ENCODE measurements around the gene TWSG1.

The TWSG1 gene

GRCh38 chr18:9403795-9404564 lies 69.4 kb downstream of the TWSG1 start:
- no peak for TF ChIP-seq CTCF (IDR thresholded peaks at IDR 0.05; ENCODE audit: poor library complexity, severe bottlenecking)
- no peak for ATAC-seq (ENCODE audit: low read depth)

DNA sequence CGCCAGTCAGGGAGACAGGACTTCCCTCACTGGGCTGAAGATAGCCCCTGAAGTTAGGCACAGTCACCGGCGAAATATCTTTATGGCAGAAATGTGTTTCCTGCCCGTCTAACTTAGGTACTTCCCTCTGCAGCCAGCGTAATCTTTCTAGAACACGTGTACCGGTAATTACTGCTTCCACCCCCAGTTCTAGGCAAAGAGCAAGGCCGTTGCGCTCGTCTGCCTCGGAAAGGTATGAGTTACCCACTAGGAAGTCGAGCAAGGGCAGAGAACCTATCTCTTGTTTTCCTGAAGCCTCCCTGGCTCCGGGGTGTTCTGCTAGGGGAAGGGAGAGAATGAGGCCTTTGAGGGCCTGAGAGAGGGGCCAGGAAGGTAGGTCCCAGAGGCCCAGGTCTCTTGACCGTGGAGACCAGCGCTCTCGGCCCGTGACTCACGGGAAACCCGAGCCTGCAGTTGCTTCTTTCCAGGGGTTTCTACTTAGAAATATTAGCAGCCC lies 70.0 kb downstream of the TWSG1 start:
- ATAC-seq (ENCODE audit: low read depth) = no peak
- no peak for DNase-seq (ENCODE audit: low spot score)

More at GRCh38 chr18:9403795-9404564, 69.4 kb downstream of the TWSG1 start:
- Histone ChIP-seq H3K36me3 (ENCODE audit: low read depth) (0 out of 2 replicates have a peak, but pooled peaks cover 4% of the 10 kb centered on the region), H3K27me3 (ENCODE audit: insufficient read depth, poor library complexity, severe bottlenecking) (no peaks in the 10 kb centered on the region), H3K9me3 (ENCODE audit: severe bottlenecking) (no peaks in the 10 kb centered on the region), H3K4me1 (ENCODE audit: insufficient read depth, poor library complexity, severe bottlenecking) (no peaks in the 10 kb centered on the region), H3K27ac (ENCODE audit: poor library complexity, severe bottlenecking) (no peak overlapping the region), H3K4me3 (ENCODE audit: severe bottlenecking) (no peak overlapping the region)
- DNase-seq (ENCODE audit: low spot score) = no peak

GRCh38 chr18:9405130-9405529 lies 70.6 kb downstream of the TWSG1 start:
- no peaks in the 10 kb centered on the region for H3K27me3 ChIP-seq (ENCODE audit: insufficient read depth, poor library complexity, severe bottlenecking)
- H3K4me3 ChIP-seq (ENCODE audit: severe bottlenecking) = no peak overlapping the region
- no peak overlapping the region for H3K27ac ChIP-seq (ENCODE audit: poor library complexity, severe bottlenecking)
- no peak for TF ChIP-seq CTCF (IDR thresholded peaks at IDR 0.05; ENCODE audit: poor library complexity, severe bottlenecking)
- ATAC-seq (ENCODE audit: low read depth) (no peak), DNase-seq (ENCODE audit: low spot score) (no peak)
- H3K9me3 ChIP-seq (ENCODE audit: severe bottlenecking) = peaks cover 4% of the 10 kb centered on the region
- no peaks in the 10 kb centered on the region for H3K4me1 ChIP-seq (ENCODE audit: insufficient read depth, poor library complexity, severe bottlenecking)
- no peaks in the 10 kb centered on the region for H3K36me3 ChIP-seq (ENCODE audit: low read depth)

More for the DNA sequence above, 70.0 kb downstream of the TWSG1 start:
- Histone ChIP-seq H3K27me3 (ENCODE audit: insufficient read depth, poor library complexity, severe bottlenecking) (no peaks in the 10 kb centered on the region), H3K9me3 (ENCODE audit: severe bottlenecking) (no peaks in the 10 kb centered on the region), H3K4me3 (ENCODE audit: severe bottlenecking) (no peak overlapping the region), H3K4me1 (ENCODE audit: insufficient read depth, poor library complexity, severe bottlenecking) (no peaks in the 10 kb centered on the region), H3K36me3 (ENCODE audit: low read depth) (0 out of 2 replicates have a peak, but pooled peaks cover 3% of the 10 kb centered on the region), H3K27ac (ENCODE audit: poor library complexity, severe bottlenecking) (no peak overlapping the region)
- no peak for TF ChIP-seq CTCF (IDR thresholded peaks at IDR 0.05; ENCODE audit: poor library complexity, severe bottlenecking)

DNA sequence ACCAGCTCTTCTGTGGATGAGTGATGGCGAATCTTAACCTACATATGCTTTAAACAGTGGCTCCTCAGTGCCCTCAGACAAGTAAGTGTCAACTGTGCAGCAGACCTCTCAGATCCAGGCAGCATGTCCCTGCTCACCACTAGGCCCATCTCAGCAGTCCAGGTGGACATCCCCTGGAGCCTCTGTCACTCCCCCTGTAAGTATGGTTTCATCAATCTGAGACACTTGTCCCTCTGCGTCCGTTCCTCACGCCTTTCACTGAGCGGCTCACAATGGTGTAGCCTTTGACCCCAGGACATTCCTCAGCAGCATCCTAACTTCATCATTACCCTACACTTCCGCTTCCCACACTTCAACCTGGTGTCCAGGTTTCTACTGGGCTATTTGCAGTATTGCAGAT lies 71.4 kb downstream of the TWSG1 start:
- Histone ChIP-seq H3K27me3 (ENCODE audit: insufficient read depth, poor library complexity, severe bottlenecking) (no peaks in the 10 kb centered on the region), H3K9me3 (ENCODE audit: severe bottlenecking) (peaks cover 11% of the 10 kb centered on the region), H3K4me1 (ENCODE audit: insufficient read depth, poor library complexity, severe bottlenecking) (no peaks in the 10 kb centered on the region), H3K36me3 (ENCODE audit: low read depth) (no peaks in the 10 kb centered on the region), H3K27ac (ENCODE audit: poor library complexity, severe bottlenecking) (no peak overlapping the region), H3K4me3 (ENCODE audit: severe bottlenecking) (no peak overlapping the region)
- DNase-seq (ENCODE audit: low spot score) (no peak), ATAC-seq (ENCODE audit: low read depth) (no peak)
- TF ChIP-seq CTCF (IDR thresholded peaks at IDR 0.05; ENCODE audit: poor library complexity, severe bottlenecking) = no peak

GRCh38 chr18:9410515-9410914 lies 75.9 kb downstream of the TWSG1 start:
- no peaks in the 10 kb centered on the region for H3K27me3 ChIP-seq (ENCODE audit: insufficient read depth, poor library complexity, severe bottlenecking)
- peaks cover 16% of the 10 kb centered on the region for H3K9me3 ChIP-seq (ENCODE audit: severe bottlenecking)
- no peak for TF ChIP-seq CTCF (IDR thresholded peaks at IDR 0.05; ENCODE audit: poor library complexity, severe bottlenecking)
- H3K27ac ChIP-seq (ENCODE audit: poor library complexity, severe bottlenecking) = no peak overlapping the region
- DNase-seq (ENCODE audit: low spot score) = no peak
- ATAC-seq (ENCODE audit: low read depth) = no peak
- H3K4me3 ChIP-seq (ENCODE audit: severe bottlenecking) = no peak overlapping the region
- no peaks in the 10 kb centered on the region for H3K36me3 ChIP-seq (ENCODE audit: low read depth)
- no peaks in the 10 kb centered on the region for H3K4me1 ChIP-seq (ENCODE audit: insufficient read depth, poor library complexity, severe bottlenecking)

All from RWPE2 (cell line).